ENCODE measurements around the gene NRIP1. TPM values are rescaled to one million over a fixed set of nuclear protein-coding genes. Genes with fewer than 3 reads are reported as not detected.

NRIP1 gene
- total RNA-seq, 1 experiment from 2014 or later = 29.6 TPM

- Histone ChIP-seq H3K9me2 (ENCODE audit: insufficient read depth) (no peaks in the 10 kb centered on the region), H4K20me1 (ENCODE audit: insufficient read depth) (no peaks in the 10 kb centered on the region), H3K4me2 (ENCODE audit: low read length) (no peak overlapping the region), H2AFZ (ENCODE audit: low read depth, low read length, poor library complexity, severe bottlenecking) (no peak overlapping the region), H3K36me3 (ENCODE audit: control insufficient read depth in 1 of 2, insufficient read depth in 2 of 2, low read length in 2 of 2) (no peaks in the 10 kb centered on the region), H3K9me3 (ENCODE audit: control insufficient read depth in 1 of 2, insufficient read depth in 1 of 2, low read depth in 1 of 2, low read length in 2 of 2) (no peaks in the 10 kb centered on the region; a peak in 2 of 4 replicates), H3K9ac (ENCODE audit: low read length) (no peak overlapping the region), H3K4me1 (ENCODE audit: control insufficient read depth in 1 of 2, insufficient read depth in 2 of 2, low read length in 2 of 2) (no peaks in the 10 kb centered on the region), H3K4me3 (replicated peaks in 1 of 2; ENCODE audit: low read depth in 1 of 2, low read length in 2 of 2) (no peak overlapping the region), H3K79me2 (ENCODE audit: insufficient read depth, low read length) (no peaks in the 10 kb centered on the region), H3K27me3 (ENCODE audit: insufficient read depth, low read length) (no peaks in the 10 kb centered on the region), H3K27ac (ENCODE audit: low read depth, low read length) (no peak overlapping the region)
- ATAC-seq (no peak), DNase-seq (ENCODE audit: low read depth, low spot score) (no peak)
- no TSS peak for BruUV-seq (replicated peaks)
- ChIA-PET POLR2A (no interaction called here), CTCF (no interaction called here), RAD21 (ENCODE audit: low non-redundant PET in 1 of 2, low total read pairs in 2 of 2, uncharacterized antibody in 2 of 2, unreplicated experiment in 2 of 2) (interaction anchor here in 1 of 2 experiments (0.6 kb wide), 1 partner anchor 45 kb away, joined by 3 read pairs; no protein-coding TSS in a partner anchor)
- TF ChIP-seq EZH2 (IDR thresholded peaks at IDR 0.05) (no peak), SP1 (IDR thresholded peaks at IDR 0.05; ENCODE audit: low read depth) (no peak), CEBPB (IDR thresholded peaks at IDR 0.05; ENCODE audit: low read depth) (no peak), RAD21 (IDR thresholded peaks at IDR 0.05; ENCODE audit: low read depth) (no peak), JUND (IDR thresholded peaks at IDR 0.05) (no peak), EZH2phosphoT487 (IDR thresholded peaks at IDR 0.05; ENCODE audit: borderline replicate concordance) (no peak), SIN3A (IDR thresholded peaks at IDR 0.05; ENCODE audit: low read depth) (no peak), POLR2AphosphoS5 (IDR thresholded peaks at IDR 0.05; ENCODE audit: low read depth, low read length) (no peak), ZNF274 (IDR thresholded peaks at IDR 0.05; ENCODE audit: low read depth, low read length) (no peak), FOSL1 (IDR thresholded peaks at IDR 0.05; ENCODE audit: low read depth) (no peak), EGR1 (IDR thresholded peaks at IDR 0.05; ENCODE audit: low read depth) (no peak), ELF1 (IDR thresholded peaks at IDR 0.05; ENCODE audit: borderline replicate concordance, low read depth) (no peak), ZFX (IDR thresholded peaks at IDR 0.05) (no peak), YY1 (IDR thresholded peaks at IDR 0.05; ENCODE audit: extremely low read depth, insufficient replicate concordance, low read depth, low read length) (no peak), SRF (IDR thresholded peaks at IDR 0.05; ENCODE audit: low read depth) (no peak)
- TF ChIP-seq, protein P1, sequence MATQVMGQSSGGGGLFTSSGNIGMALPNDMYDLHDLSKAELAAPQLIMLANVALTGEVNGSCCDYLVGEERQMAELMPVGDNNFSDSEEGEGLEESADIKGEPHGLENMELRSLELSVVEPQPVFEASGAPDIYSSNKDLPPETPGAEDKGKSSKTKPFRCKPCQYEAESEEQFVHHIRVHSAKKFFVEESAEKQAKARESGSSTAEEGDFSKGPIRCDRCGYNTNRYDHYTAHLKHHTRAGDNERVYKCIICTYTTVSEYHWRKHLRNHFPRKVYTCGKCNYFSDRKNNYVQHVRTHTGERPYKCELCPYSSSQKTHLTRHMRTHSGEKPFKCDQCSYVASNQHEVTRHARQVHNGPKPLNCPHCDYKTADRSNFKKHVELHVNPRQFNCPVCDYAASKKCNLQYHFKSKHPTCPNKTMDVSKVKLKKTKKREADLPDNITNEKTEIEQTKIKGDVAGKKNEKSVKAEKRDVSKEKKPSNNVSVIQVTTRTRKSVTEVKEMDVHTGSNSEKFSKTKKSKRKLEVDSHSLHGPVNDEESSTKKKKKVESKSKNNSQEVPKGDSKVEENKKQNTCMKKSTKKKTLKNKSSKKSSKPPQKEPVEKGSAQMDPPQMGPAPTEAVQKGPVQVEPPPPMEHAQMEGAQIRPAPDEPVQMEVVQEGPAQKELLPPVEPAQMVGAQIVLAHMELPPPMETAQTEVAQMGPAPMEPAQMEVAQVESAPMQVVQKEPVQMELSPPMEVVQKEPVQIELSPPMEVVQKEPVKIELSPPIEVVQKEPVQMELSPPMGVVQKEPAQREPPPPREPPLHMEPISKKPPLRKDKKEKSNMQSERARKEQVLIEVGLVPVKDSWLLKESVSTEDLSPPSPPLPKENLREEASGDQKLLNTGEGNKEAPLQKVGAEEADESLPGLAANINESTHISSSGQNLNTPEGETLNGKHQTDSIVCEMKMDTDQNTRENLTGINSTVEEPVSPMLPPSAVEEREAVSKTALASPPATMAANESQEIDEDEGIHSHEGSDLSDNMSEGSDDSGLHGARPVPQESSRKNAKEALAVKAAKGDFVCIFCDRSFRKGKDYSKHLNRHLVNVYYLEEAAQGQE (IDR thresholded peaks at IDR 0.05; ENCODE audit: low read depth) = no peak
- TF ChIP-seq, protein P2, sequence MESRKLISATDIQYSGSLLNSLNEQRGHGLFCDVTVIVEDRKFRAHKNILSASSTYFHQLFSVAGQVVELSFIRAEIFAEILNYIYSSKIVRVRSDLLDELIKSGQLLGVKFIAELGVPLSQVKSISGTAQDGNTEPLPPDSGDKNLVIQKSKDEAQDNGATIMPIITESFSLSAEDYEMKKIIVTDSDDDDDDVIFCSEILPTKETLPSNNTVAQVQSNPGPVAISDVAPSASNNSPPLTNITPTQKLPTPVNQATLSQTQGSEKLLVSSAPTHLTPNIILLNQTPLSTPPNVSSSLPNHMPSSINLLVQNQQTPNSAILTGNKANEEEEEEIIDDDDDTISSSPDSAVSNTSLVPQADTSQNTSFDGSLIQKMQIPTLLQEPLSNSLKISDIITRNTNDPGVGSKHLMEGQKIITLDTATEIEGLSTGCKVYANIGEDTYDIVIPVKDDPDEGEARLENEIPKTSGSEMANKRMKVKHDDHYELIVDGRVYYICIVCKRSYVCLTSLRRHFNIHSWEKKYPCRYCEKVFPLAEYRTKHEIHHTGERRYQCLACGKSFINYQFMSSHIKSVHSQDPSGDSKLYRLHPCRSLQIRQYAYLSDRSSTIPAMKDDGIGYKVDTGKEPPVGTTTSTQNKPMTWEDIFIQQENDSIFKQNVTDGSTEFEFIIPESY (IDR thresholded peaks at IDR 0.05; ENCODE audit: extremely low read depth, insufficient replicate concordance, low read length) = no peak
- TF ChIP-seq, protein P3, sequence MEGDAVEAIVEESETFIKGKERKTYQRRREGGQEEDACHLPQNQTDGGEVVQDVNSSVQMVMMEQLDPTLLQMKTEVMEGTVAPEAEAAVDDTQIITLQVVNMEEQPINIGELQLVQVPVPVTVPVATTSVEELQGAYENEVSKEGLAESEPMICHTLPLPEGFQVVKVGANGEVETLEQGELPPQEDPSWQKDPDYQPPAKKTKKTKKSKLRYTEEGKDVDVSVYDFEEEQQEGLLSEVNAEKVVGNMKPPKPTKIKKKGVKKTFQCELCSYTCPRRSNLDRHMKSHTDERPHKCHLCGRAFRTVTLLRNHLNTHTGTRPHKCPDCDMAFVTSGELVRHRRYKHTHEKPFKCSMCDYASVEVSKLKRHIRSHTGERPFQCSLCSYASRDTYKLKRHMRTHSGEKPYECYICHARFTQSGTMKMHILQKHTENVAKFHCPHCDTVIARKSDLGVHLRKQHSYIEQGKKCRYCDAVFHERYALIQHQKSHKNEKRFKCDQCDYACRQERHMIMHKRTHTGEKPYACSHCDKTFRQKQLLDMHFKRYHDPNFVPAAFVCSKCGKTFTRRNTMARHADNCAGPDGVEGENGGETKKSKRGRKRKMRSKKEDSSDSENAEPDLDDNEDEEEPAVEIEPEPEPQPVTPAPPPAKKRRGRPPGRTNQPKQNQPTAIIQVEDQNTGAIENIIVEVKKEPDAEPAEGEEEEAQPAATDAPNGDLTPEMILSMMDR (IDR thresholded peaks at IDR 0.05 in 2 of 3, conservative IDR thresholded peaks at IDR 0.05 in 1 of 3; ENCODE audit: borderline replicate concordance in 1 of 3, insufficient read depth in 1 of 3, low read depth in 2 of 3, low read length in 2 of 3) = no peak
- TF ChIP-seq, protein P4, sequence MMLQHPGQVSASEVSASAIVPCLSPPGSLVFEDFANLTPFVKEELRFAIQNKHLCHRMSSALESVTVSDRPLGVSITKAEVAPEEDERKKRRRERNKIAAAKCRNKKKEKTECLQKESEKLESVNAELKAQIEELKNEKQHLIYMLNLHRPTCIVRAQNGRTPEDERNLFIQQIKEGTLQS (IDR thresholded peaks at IDR 0.05) = no peak
- intact Hi-C loops (cut with micrococcal nuclease) = no loop called here
Measured at GRCh38 chr21:15078180-15078579, 13.4 kb upstream of the NRIP1 start.

Measured in HCT116 (cell line).